ENCODE data around the gene TTLL12. TPM values are rescaled to one million over a fixed set of nuclear protein-coding genes. Genes with fewer than 3 reads are reported as not detected.

TTLL12 gene
- total RNA-seq, 1 experiment from 2014 or later = 46.4 TPM

GRCh38 chr22:43213051-43213450 lies 26.1 kb upstream of the TTLL12 start:
- Mint-ChIP-seq H3K9me3 (ENCODE audit: unreplicated experiment) (no peaks in the 10 kb centered on the region), H3K4me1 (ENCODE audit: low read depth, unreplicated experiment) (no peaks in the 10 kb centered on the region), H3K36me3 (ENCODE audit: insufficient read depth, unreplicated experiment) (no peaks in the 10 kb centered on the region), H3K27ac (ENCODE audit: unreplicated experiment) (no peak overlapping the region), H3K27me3 (ENCODE audit: insufficient read depth, unreplicated experiment) (no peaks in the 10 kb centered on the region), H3K4me3 (ENCODE audit: unreplicated experiment) (no peak overlapping the region)
- no TSS peak for BruUV-seq (replicated peaks)
- CTCF ChIA-PET = no interaction called here
- no peak overlapping the region for H3K4me3 ChIP-seq (ENCODE audit: low read depth, low read length)
- no peaks in the 10 kb centered on the region; the same call in 1 of the 2 replicates for H3K27me3 ChIP-seq (replicated peaks; ENCODE audit: control insufficient read depth, insufficient read depth, low read length)
- no peaks in the 10 kb centered on the region for H3K4me1 ChIP-seq
- peak in 1 of 2 experiments; percentile 32 for DNase-seq
- H3K9me3 ChIP-seq = no peaks in the 10 kb centered on the region
- no peaks in the 10 kb centered on the region for H3K36me3 ChIP-seq (ENCODE audit: control insufficient read depth, insufficient read depth, low read length)
- POLR2A ChIA-PET = no interaction called here
- intact Hi-C loops (cut with micrococcal nuclease; ENCODE audit: unreplicated experiment) = no loop called here
- TF ChIP-seq CTCF (IDR thresholded peaks at IDR 0.05; ENCODE audit: insufficient read depth in 1 of 2, low read depth in 1 of 2, low read length in 1 of 2, severe bottlenecking in 1 of 2, unreplicated experiment in 1 of 2) = no peak

GRCh38 chr22:43212434-43212952 lies 25.6 kb upstream of the TTLL12 start:
- Histone ChIP-seq H3K36me3 (ENCODE audit: control insufficient read depth, insufficient read depth, low read length) (no peaks in the 10 kb centered on the region), H3K4me1 (no peaks in the 10 kb centered on the region), H3K27me3 (replicated peaks; ENCODE audit: control insufficient read depth, insufficient read depth, low read length) (no peaks in the 10 kb centered on the region; the same call in 1 of the 2 replicates), H3K4me3 (ENCODE audit: low read depth, low read length) (no peak overlapping the region), H3K9me3 (no peaks in the 10 kb centered on the region)
- no peak for TF ChIP-seq CTCF (IDR thresholded peaks at IDR 0.05; ENCODE audit: insufficient read depth in 1 of 2, low read depth in 1 of 2, low read length in 1 of 2, severe bottlenecking in 1 of 2, unreplicated experiment in 1 of 2)
- no peak overlapping the region for H3K4me3 Mint-ChIP-seq (ENCODE audit: unreplicated experiment)
- no peaks in the 10 kb centered on the region for H3K36me3 Mint-ChIP-seq (ENCODE audit: insufficient read depth, unreplicated experiment)
- H3K27me3 Mint-ChIP-seq (ENCODE audit: insufficient read depth, unreplicated experiment) = no peaks in the 10 kb centered on the region
- no peaks in the 10 kb centered on the region for H3K9me3 Mint-ChIP-seq (ENCODE audit: unreplicated experiment)
- H3K27ac Mint-ChIP-seq (ENCODE audit: unreplicated experiment) = no peak overlapping the region
- BruUV-seq (replicated peaks) = no TSS peak
- H3K4me1 Mint-ChIP-seq (ENCODE audit: low read depth, unreplicated experiment) = no peaks in the 10 kb centered on the region
- DNase-seq = no peak
- ChIA-PET CTCF (no interaction called here), POLR2A (no interaction called here)
- intact Hi-C loops (cut with micrococcal nuclease; ENCODE audit: unreplicated experiment) = no loop called here

GRCh38 chr22:43211941-43212433 lies 25.1 kb upstream of the TTLL12 start:
- H3K4me1 ChIP-seq = no peaks in the 10 kb centered on the region
- Mint-ChIP-seq H3K36me3 (ENCODE audit: insufficient read depth, unreplicated experiment) (no peaks in the 10 kb centered on the region), H3K4me1 (ENCODE audit: low read depth, unreplicated experiment) (no peaks in the 10 kb centered on the region), H3K27me3 (ENCODE audit: insufficient read depth, unreplicated experiment) (no peaks in the 10 kb centered on the region), H3K27ac (ENCODE audit: unreplicated experiment) (no peak overlapping the region), H3K4me3 (ENCODE audit: unreplicated experiment) (no peak overlapping the region), H3K9me3 (ENCODE audit: unreplicated experiment) (no peaks in the 10 kb centered on the region)
- POLR2A ChIA-PET = no interaction called here
- no peak overlapping the region for H3K4me3 ChIP-seq (ENCODE audit: low read depth, low read length)
- H3K9me3 ChIP-seq = no peaks in the 10 kb centered on the region
- DNase-seq = no peak
- CTCF ChIA-PET = no interaction called here
- BruUV-seq (replicated peaks) = no TSS peak
- no peaks in the 10 kb centered on the region; the same call in 1 of the 2 replicates for H3K27me3 ChIP-seq (replicated peaks; ENCODE audit: control insufficient read depth, insufficient read depth, low read length)
- intact Hi-C loops (cut with micrococcal nuclease; ENCODE audit: unreplicated experiment) = no loop called here
- no peaks in the 10 kb centered on the region for H3K36me3 ChIP-seq (ENCODE audit: control insufficient read depth, insufficient read depth, low read length)
- no peak for TF ChIP-seq CTCF (IDR thresholded peaks at IDR 0.05; ENCODE audit: insufficient read depth in 1 of 2, low read depth in 1 of 2, low read length in 1 of 2, severe bottlenecking in 1 of 2, unreplicated experiment in 1 of 2)
